ENCODE data around the gene TAGLN3.

GRCh38 chr3:111967651-111968274 is 31.0 kb upstream of the TAGLN3 start:
- TF ChIP-seq POLR2A (IDR thresholded peaks at IDR 0.05; ENCODE audit: low read length) = no peak
- TF ChIP-seq GATA1 (IDR thresholded peaks at IDR 0.05; ENCODE audit: low read depth, low read length) = no peak

Measured in erythroblast (primary cell).